Osteocyte (in vitro differentiated cells): ENCODE results near the gene LRCH1. TPM values are rescaled to one million over a fixed set of nuclear protein-coding genes. Genes with fewer than 3 reads are reported as not detected.

Experiments
- DNase-seq: peaks from one replicate; pipeline ENCODE4 v3.0.0; 2021; ENCODE audit warnings: mixed read lengths; ENCODE audit not compliant: unreplicated experiment; ENCODE audit errors: extremely low spot score
- H3K27ac Mint-ChIP-seq: one replicate; pipeline ENCODE4 v1.8.0; 2021; ENCODE audit warnings: mild to moderate bottlenecking, mixed read lengths; ENCODE audit not compliant: unreplicated experiment
- H3K27me3 Mint-ChIP-seq: one replicate; pipeline ENCODE4 v1.8.0; 2021; ENCODE audit warnings: mixed read lengths; ENCODE audit not compliant: unreplicated experiment
- H3K36me3 Mint-ChIP-seq: one replicate; pipeline ENCODE4 v1.8.0; 2021; ENCODE audit warnings: mixed read lengths; ENCODE audit not compliant: unreplicated experiment
- H3K4me1 Mint-ChIP-seq: one replicate; pipeline ENCODE4 v1.8.0; 2021; ENCODE audit warnings: mixed read lengths; ENCODE audit not compliant: unreplicated experiment
- H3K4me3 Mint-ChIP-seq: one replicate; pipeline ENCODE4 v1.8.0; 2021; ENCODE audit warnings: mild to moderate bottlenecking, moderate library complexity, mixed read lengths; ENCODE audit not compliant: unreplicated experiment
- H3K9me3 Mint-ChIP-seq: one replicate; pipeline ENCODE4 v1.8.0; 2021; ENCODE audit warnings: mixed read lengths; ENCODE audit not compliant: unreplicated experiment
- total RNA-seq: library from RNA; stranded (reverse); gene quantifications from 2 replicates; pipeline ENCODE4 v1.2.1, GENCODE V29; 2021
- TF ChIP-seq, protein P1 (sequence below): fragments of 200-600 bp; sonication (generic); IDR thresholded peaks from 2 replicates; pipeline ENCODE4 v1.5.0; 2021; ENCODE audit warnings: antibody characterized with exemption, mild to moderate bottlenecking, moderate library complexity

Gene LRCH1
- total RNA-seq, 1 donor from 2014 or later, result 13.9 TPM

DNA sequence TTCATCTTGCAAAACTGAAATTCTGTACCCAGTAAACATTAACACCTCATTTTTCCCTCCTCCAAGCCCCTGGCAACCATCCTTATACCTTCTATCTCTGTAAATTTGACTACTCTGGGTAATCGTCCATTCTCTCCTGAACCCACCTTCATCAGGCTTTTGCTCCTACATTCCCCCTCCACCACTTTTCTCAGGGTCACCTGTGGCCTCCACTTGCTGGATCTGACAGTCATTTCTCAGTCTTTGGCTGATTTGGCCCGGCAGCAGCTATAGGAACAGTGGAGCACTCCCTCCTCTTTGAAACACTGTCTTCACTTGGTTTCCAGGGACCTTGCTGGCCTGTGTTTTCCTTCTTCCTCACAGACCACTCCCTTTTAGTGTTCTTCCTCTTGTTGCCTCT is 83.5 kb downstream of the LRCH1 start:
- H3K36me3 Mint-ChIP-seq, result peaks cover 7% of the 10 kb centered on the region
- H3K4me1 Mint-ChIP-seq, result peaks cover 45% of the 10 kb centered on the region
- TF ChIP-seq, protein P1, sequence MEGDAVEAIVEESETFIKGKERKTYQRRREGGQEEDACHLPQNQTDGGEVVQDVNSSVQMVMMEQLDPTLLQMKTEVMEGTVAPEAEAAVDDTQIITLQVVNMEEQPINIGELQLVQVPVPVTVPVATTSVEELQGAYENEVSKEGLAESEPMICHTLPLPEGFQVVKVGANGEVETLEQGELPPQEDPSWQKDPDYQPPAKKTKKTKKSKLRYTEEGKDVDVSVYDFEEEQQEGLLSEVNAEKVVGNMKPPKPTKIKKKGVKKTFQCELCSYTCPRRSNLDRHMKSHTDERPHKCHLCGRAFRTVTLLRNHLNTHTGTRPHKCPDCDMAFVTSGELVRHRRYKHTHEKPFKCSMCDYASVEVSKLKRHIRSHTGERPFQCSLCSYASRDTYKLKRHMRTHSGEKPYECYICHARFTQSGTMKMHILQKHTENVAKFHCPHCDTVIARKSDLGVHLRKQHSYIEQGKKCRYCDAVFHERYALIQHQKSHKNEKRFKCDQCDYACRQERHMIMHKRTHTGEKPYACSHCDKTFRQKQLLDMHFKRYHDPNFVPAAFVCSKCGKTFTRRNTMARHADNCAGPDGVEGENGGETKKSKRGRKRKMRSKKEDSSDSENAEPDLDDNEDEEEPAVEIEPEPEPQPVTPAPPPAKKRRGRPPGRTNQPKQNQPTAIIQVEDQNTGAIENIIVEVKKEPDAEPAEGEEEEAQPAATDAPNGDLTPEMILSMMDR, result no peak
- DNase-seq, result no peak
- H3K4me3 Mint-ChIP-seq, result no peak overlapping the region
- peaks cover 4% of the 10 kb centered on the region for H3K9me3 Mint-ChIP-seq
- no peaks in the 10 kb centered on the region for H3K27me3 Mint-ChIP-seq
- H3K27ac Mint-ChIP-seq, result no peak overlapping the region

DNA sequence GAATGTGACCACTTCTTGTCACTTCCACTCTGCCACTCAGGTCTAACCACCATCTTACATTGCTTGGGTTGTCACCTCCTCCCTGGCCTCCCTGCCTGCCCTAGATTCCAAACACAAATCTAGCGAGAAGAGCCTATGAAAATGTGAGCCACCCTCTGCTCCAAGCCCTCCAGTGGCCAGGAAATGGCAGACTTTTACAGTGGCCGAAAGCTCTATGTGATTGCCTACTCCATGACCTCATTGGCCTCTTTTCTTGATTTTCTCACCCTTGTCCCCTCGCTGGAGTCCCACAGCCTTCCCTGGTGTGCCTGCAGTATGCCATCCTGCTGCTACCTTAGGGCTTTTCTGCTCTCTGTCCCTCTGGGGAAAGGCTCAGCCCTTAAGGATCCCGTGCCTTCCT is 84.2 kb downstream of the LRCH1 start:
- H3K4me1 Mint-ChIP-seq, result peaks cover 50% of the 10 kb centered on the region
- TF ChIP-seq, protein P1, result no peak

DNA sequence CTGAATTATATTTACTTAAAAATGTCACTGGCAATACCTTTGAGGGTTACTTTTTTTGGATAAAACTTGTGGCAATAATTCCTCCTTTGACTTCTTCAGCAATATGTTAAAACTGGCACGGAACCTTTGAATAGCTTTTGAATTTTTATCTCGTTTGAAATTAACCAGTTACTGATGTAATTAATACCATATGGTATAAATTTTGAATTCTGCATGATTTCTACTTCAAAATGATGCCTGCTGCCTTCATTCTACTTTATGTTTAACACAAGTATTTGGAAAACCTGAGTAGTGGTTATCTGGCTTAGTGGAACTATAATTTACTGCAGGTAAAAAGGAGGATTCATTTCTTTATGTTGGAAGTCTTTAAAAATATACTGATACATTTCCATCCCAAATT is 85.3 kb downstream of the LRCH1 start:
- DNase-seq, result no peak
- H3K36me3 Mint-ChIP-seq, result peaks cover 7% of the 10 kb centered on the region
- H3K4me3 Mint-ChIP-seq, result no peak overlapping the region
- TF ChIP-seq, protein P1, result no peak
- H3K4me1 Mint-ChIP-seq, result peaks cover 53% of the 10 kb centered on the region
- peaks cover 4% of the 10 kb centered on the region for H3K9me3 Mint-ChIP-seq
- H3K27me3 Mint-ChIP-seq, result no peaks in the 10 kb centered on the region
- peak overlapping the region; percentile 12 for H3K27ac Mint-ChIP-seq

More for the DNA sequence above, 84.2 kb downstream of the LRCH1 start:
- Mint-ChIP-seq H3K36me3 (peaks cover 7% of the 10 kb centered on the region), H3K9me3 (peaks cover 4% of the 10 kb centered on the region), H3K27me3 (no peaks in the 10 kb centered on the region), H3K4me3 (no peak overlapping the region), H3K27ac (no peak overlapping the region)
- no peak for DNase-seq

DNA sequence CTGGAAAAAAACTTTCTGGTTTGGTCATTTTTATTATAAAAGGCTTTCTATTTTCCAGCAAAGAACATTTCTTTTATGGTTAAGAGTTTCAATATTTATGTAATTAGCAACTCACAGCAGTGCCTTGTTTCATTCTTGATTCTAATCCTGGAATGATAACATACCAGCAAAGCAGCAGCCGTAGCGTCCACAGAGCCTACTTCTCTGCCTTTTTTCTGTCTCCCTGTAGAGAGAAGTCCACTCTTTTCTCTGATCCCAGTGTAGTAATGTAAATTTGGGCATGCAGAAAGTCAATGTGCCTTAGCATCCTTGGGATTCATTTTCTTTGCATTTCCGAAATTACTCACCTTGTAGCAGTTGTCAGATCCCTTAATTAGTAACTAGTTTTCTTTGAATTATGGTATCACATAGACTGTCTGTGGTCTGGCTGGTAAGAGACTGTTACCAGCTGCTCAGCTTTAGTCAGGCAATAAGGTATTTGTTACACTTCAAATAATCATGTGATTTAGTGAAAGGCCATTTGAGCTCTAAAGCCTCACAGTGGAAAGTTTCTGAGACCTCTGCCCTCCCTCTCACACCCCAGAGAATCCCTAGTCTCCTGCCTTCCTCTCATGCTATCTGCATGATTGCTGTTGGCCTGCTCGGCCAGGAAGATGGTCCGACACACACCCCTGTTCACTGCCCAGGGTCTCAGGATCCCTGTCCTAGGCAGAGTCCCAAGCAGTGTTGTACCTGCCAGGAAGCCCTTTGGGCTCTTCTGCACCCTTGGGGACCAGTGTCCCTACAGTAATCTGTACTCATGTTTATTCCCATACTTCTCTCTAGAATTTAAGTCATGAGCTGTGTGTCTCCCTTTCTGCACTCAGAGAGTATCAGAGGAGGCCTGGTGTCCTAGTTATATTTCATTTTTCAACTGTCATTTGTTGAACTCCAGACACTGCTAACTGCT is 86.3 kb downstream of the LRCH1 start:
- TF ChIP-seq, protein P1, result no peak
- Mint-ChIP-seq H3K4me1 (peaks cover 49% of the 10 kb centered on the region), H3K27ac (peak overlapping the region; percentile 65), H3K9me3 (peaks cover 3% of the 10 kb centered on the region), H3K36me3 (peaks cover 5% of the 10 kb centered on the region), H3K27me3 (no peaks in the 10 kb centered on the region), H3K4me3 (no peak overlapping the region)
- no peak for DNase-seq

DNA sequence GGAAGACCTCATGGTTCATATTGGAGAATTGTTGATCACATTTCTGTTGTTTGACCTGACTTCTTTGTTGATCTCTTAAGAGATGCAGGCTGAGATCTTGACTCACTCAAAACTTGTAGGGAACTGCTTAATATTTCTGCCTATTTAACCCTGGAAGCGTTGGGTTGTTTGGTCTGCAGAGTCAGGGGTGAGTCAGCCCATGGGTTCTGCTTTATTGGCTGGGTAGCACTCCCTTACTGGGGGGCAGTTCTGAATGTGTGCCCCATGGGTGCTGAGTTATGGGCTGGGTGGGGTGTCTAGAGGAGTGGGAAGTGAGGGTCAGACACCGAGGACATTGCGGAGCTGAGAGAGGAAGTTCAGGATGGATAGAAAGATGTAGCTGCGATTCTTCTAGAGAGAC is 87.9 kb downstream of the LRCH1 start:
- H3K27ac Mint-ChIP-seq, result peak overlapping the region; percentile 83
- no peak overlapping the region for H3K4me3 Mint-ChIP-seq
- no peaks in the 10 kb centered on the region for H3K27me3 Mint-ChIP-seq
- H3K36me3 Mint-ChIP-seq, result peaks cover 3% of the 10 kb centered on the region
- no peak for DNase-seq
- TF ChIP-seq, protein P1, result no peak
- H3K9me3 Mint-ChIP-seq, result no peaks in the 10 kb centered on the region
- H3K4me1 Mint-ChIP-seq, result peaks cover 46% of the 10 kb centered on the region
